HG02763 (cell line): Measurements from ENCODE around the gene TRMT112.
A peak's percentile ranks its signal among the peaks of the same experiment; 100 is the strongest.

Experiments used
- ATAC-seq: cut with Tn5 transposase; IDR thresholded peaks from one replicate; pipeline ENCODE4 v1.9.1; 2021; ENCODE audit warnings: mild to moderate bottlenecking, moderate library complexity; ENCODE audit not compliant: unreplicated experiment

Gene TRMT112

DNA sequence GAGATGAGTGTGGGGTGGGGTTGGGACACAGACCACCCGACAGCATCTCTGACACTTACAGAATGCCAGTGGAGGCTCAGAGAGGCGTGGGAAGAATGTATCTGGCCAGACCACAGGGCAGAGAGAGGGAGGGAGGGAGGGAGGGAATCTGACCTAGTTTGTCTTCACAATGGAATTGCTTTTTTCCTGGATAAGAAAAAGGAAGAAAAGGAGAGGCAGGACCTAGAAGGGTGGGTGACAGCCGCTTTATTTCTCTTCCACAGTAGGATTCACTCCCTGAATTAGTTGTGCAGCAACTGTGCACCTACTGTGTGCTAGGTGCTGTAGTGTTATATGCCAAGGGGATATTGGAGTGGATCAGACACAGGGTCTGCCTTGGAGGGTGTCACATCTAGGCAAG is 22.6 kb downstream of the TRMT112 start:
- ATAC-seq = no peak

DNA sequence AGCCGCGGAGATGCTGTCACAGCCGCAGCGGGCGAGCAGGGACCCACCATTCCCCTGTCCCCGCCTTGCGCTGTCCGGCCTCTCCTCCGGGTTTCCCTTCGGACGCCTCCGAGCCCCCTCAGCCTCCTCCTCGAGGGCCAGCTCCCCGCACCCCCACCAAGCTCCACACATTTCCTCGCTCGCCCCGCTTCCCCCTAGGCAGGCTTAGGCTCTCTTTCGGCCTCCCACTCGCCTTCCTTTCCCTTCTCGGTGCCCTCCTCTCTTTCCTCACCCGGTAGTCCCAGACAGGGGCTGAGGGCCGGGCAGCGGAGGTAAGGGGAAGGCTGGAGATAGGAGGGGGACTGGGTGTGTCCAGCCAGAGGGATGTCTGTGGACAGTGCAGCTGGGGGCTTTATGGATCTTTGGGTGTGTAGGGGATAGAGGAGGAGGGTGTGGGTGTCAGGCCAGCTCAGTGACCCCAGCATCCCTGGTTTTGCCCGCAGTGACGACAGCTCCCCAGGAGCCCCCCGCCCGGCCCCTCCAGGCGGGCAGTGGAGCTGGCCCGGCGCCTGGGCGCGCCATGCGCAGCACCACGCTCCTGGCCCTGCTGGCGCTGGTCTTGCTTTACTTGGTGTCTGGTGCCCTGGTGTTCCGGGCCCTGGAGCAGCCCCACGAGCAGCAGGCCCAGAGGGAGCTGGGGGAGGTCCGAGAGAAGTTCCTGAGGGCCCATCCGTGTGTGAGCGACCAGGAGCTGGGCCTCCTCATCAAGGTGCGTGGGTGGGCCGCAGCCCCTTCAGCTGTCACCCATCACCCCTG is 24.7 kb downstream of the TRMT112 start:
- no peak for ATAC-seq

- ATAC-seq = no peak
Measured at GRCh38 chr11:64291752-64292459, 25.5 kb downstream of the TRMT112 start.

- ATAC-seq = no peak
Measured at GRCh38 chr11:64291262-64291751, 26.1 kb downstream of the TRMT112 start, which contains the start of gene KCNK4. KCNK4 (plus strand) TSS chr11:64291302; CDS start chr11:64293019, 1,717 bp downstream.

DNA sequence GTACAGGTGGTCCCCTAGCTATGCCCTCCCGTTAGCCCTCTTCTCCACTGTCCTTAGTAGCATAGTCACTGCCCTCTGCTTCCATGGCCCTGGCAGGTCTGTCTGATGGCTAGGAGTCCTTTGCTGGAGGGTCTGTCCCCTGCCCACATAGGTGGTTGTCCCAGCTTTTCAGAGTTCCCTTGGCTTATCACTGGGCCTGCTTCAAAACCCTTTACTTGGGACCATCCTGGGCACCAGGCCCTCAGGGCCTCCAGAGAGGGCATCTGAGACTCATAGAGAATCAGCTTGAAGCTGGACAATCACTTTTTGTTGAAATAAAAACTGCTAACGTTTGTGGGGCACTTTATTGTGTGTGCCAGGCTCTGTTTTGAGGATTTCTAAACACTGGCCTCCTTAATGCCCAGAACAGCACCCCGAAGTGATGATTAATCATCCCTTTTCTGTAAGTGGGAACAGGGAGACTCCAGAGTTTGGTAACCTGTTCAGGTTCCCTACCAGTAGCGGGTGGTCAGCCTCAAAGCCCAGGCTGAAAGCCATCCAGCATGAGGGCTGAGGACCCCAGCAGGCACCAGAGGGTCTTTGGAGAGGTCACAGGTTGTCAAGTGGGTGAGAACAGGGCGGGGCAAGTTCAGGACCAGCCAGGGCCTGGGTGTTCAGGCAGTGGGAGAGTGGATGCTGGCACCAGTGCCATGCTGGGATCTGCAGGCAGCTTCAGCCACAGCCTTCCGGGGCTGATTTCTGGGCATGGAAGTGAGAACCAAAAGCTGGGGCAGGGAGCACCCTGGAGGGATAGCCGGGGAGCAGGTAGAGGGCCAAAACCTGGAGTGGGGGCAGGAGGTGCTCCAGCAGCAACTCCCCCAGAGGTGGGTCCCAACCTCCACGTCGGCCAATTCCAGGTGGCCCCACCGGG is 26.8 kb downstream of the TRMT112 start:
- no peak for ATAC-seq

DNA sequence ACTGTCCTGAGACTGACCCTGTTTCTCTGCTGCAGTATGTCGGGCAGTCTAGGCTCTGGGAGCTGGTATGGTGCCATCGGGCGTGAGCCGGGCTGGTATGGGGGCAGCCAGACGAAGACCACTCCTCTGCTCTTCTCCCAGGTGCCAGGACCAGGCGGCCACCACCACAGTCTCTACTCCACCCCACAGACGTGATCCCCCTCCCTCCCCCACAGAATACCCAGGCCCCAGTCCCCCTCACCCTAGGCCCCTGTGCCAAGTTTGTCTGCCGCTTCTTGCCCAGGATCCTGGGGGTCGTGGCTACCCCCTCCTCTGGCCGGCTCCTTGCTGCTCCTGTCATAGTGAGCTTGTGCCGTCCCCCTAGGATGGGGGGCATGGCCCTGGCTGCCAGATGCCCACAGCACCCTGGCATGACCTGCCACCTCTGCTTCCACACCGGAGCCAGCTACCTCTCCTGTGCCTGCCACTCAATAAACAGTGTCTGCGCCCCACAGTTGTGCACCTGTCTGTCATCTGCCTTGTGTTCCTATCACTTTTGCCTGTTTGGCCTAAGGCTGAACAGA is 28.3 kb downstream of the TRMT112 start:
- ATAC-seq = no peak

DNA sequence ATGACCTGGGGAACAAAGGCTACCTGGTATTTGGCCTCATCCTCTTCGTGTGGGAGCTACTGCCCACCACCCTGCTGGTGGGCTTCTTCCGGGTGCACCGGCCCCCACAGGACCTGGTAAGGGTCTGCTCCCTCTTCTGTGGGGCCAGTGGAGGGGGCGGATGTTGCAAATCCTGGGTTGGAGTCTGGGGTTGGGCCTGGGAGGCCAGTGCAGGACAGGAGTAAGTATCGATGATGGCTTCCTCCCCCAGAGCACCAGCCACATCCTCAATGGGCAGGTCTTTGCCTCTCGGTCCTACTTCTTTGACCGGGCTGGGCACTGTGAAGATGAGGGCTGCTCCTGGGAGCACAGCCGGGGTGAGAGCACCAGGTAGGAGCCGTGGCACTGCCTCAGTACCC is 29.0 kb downstream of the TRMT112 start:
- ATAC-seq = no peak

GRCh38 chr11:64287676-64288352 is 29.5 kb downstream of the TRMT112 start:
- ATAC-seq = no peak

GRCh38 chr11:64286801-64287159 is 30.6 kb downstream of the TRMT112 start:
- no peak for ATAC-seq

DNA sequence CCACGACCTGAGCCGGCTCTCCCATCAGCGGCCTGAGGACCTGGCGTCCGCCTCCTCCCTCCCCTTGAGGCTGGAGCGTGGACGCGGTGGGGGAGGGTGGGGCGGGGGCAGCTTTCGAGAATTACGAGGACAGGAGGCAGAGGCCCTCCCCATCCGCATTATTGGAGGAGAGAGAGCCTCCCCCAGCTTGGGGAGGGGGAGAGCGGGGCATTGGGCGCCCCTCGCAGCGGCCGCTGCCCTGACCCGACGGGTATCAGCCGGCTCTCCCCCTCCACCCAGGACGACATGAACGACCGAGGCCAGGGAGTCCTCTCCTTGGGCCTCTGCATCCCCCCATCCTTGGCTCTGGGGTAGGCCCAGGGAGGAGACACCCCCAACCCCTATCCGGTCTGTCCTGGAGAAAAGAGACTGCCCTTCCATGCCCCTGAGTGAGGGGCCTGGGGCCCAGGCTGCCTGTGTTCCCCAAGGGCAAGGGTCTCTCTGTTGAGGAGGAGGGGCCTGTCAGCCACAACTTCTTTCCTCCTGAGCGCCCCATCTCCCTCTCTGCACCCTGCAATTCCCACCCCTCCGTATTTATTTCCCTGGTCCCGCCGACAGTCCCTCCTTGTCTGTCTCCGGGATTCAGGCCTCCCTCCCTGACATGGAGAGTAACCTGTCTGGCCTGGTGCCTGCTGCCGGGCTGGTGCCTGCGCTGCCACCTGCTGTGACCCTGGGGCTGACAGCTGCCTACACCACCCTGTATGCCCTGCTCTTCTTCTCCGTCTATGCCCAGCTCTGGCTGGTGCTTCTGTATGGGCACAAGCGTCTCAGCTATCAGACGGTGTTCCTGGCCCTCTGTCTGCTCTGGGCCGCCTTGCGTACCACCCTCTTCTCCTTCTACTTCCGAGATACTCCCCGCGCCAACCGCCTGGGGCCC is 31.2 kb downstream of the TRMT112 start:
- no peak for ATAC-seq

DNA sequence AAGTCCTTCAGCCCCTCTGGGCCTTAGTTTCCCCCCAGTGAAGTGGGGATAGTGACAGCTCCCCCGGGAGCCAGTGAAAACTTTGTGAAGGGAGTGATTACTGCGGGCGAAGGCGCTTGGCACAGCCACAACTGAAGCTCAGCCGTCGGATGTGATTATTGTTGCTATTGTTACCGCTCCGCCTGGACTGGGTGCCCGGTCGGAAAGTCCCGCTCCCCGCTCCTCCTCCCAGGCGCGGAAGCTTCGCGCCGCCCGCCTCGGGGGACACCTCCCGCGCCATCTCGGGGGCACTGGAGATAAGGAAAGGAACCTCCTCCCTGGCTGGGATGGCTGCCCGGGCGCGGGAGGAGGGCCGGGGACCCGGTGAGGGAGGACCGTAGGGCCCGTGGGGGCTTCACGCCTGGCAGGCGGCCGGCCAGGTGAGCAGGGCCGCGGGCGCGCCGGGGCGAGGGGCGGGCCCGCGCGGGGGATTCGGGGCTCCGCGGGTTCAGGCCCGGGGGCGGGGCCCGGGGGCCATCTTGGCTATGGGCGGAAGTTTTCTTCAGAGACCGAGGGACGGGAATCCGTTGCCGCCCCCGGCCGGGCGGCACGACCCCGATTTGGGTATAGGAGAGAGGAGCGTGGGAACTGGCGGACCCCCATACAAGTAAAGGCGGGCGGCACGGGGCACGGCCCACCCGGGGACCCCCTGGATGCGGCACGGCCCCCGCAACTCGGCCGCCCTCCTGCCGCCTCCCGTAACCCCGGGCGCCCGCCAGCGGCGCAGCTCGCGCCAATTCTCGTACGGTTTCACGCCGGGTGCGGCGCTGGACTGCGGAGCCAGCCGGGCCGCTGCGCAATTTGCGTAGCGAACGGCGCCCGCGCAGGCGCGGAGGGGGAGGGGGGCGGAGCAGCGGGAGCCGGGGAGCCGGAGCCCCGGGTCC is 32.1 kb downstream of the TRMT112 start, which contains the start of gene GPR137:
Gene GPR137, plus strand, starts transcription at position 887 of the 923 bp plus-strand sequence. CDS start 677 bp downstream, outside the sequence.
- peak; percentile 59 for ATAC-seq

GRCh38 chr11:64284048-64284961 is 33.1 kb downstream of the TRMT112 start, which contains the start of gene BAD:
BAD (minus strand) TSS chr11:64284665; CDS start chr11:64284368, 297 bp downstream.
- peak; percentile 72 for ATAC-seq

GRCh38 chr11:64283092-64283491 is 34.3 kb downstream of the TRMT112 start:
- ATAC-seq = no peak

- no peak for ATAC-seq
Measured at GRCh38 chr11:64281957-64282770, 35.2 kb downstream of the TRMT112 start.

- no peak for ATAC-seq
Measured at GRCh38 chr11:64278576-64279190, 38.7 kb downstream of the TRMT112 start.
